WI38 (cell line): ENCODE data around the gene PHACTR1.

Experiments
- H3K4me3 ChIP-seq: 2 replicates; pipeline ENCODE4 v1.5.1; 2011; ENCODE audit warnings: low read depth, mild to moderate bottlenecking, control low read depth, low read length
- TF ChIP-seq, protein P1 (sequence below): IDR thresholded peaks from 2 replicates; pipeline ENCODE4 v1.5.1; 2012; ENCODE audit warnings: low read depth, mild to moderate bottlenecking, control low read depth, low read length

Gene PHACTR1

GRCh38 chr6:12967686-12968085 lies 251.1 kb downstream of the PHACTR1 start:
- no peak overlapping the region for H3K4me3 ChIP-seq
- TF ChIP-seq, protein P1, sequence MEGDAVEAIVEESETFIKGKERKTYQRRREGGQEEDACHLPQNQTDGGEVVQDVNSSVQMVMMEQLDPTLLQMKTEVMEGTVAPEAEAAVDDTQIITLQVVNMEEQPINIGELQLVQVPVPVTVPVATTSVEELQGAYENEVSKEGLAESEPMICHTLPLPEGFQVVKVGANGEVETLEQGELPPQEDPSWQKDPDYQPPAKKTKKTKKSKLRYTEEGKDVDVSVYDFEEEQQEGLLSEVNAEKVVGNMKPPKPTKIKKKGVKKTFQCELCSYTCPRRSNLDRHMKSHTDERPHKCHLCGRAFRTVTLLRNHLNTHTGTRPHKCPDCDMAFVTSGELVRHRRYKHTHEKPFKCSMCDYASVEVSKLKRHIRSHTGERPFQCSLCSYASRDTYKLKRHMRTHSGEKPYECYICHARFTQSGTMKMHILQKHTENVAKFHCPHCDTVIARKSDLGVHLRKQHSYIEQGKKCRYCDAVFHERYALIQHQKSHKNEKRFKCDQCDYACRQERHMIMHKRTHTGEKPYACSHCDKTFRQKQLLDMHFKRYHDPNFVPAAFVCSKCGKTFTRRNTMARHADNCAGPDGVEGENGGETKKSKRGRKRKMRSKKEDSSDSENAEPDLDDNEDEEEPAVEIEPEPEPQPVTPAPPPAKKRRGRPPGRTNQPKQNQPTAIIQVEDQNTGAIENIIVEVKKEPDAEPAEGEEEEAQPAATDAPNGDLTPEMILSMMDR: no peak

GRCh38 chr6:12968290-12968689 lies 251.7 kb downstream of the PHACTR1 start:
- H3K4me3 ChIP-seq: no peak overlapping the region
- TF ChIP-seq, protein P1: no peak

DNA sequence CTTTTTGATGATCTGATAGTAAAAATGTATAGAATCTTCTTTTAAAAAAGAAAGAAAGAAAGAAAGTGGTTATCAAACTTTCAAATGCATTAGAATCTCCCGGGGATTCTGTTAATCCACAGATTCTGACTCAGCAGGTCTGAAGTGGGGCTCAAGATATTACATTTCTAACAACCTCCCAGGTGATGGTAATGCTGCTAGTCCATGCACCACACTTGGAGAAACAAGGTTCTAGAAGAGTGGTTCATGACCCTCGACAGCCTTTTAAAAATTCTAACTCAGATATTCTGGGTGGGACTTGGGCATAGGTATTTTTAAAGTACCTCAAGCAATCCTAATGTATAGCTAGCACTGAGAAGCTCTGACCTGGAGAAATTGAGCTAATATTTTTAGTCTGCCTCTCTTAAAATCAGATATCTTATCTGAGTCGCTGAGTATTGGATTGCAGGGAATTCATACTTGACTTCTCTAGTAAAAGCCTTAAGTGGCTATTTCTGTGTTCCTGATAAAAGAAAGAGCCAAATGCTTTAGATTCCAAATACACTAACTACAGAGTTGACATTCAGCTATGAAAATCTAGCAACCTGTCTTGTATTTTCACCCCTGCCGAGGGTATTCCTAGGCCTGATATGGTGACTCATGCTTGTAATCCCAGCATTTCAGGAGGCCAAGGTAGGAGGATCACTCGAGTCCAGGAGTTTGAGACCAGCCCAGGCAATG lies 252.4 kb downstream of the PHACTR1 start:
- no peak overlapping the region for H3K4me3 ChIP-seq
- TF ChIP-seq, protein P1: no peak

- no peak overlapping the region for H3K4me3 ChIP-seq
- TF ChIP-seq, protein P1: no peak
These were observed 253.4 kb downstream of the PHACTR1 start for GRCh38 chr6:12969966-12970365.

DNA sequence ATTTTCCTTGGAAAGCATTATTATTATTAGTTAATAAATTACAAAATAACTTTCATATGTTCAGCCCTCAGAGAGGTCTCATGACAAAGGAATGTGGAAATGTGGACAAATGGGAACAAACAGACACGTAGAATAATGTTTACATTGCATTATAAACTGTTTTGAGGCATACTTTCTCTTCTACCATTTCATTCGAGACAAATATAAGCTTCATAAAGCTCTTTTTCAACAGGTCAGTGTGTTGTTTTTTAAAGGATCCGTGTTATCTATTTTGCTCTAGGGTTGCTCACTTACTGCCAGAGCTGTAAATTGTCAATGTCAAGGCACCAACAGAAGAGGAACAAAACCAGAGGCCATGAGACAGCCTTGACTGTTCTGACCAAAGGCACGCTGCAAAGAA lies 256.8 kb downstream of the PHACTR1 start:
- no peak overlapping the region for H3K4me3 ChIP-seq
- TF ChIP-seq, protein P1: no peak

- H3K4me3 ChIP-seq: no peak overlapping the region
- TF ChIP-seq, protein P1: no peak
These were observed 258.0 kb downstream of the PHACTR1 start for GRCh38 chr6:12974551-12974950.

- H3K4me3 ChIP-seq: no peak overlapping the region
- TF ChIP-seq, protein P1: no peak
These were observed 259.8 kb downstream of the PHACTR1 start for GRCh38 chr6:12976366-12976765.
